ENCODE data around the gene MLPH. TPM values are rescaled to one million over a fixed set of nuclear protein-coding genes. Genes with fewer than 3 reads are reported as not detected.

The MLPH gene
- total and polyA plus RNA-seq, 2 experiments from 2014 or later, result 8.1 to 10.8 TPM

DNA sequence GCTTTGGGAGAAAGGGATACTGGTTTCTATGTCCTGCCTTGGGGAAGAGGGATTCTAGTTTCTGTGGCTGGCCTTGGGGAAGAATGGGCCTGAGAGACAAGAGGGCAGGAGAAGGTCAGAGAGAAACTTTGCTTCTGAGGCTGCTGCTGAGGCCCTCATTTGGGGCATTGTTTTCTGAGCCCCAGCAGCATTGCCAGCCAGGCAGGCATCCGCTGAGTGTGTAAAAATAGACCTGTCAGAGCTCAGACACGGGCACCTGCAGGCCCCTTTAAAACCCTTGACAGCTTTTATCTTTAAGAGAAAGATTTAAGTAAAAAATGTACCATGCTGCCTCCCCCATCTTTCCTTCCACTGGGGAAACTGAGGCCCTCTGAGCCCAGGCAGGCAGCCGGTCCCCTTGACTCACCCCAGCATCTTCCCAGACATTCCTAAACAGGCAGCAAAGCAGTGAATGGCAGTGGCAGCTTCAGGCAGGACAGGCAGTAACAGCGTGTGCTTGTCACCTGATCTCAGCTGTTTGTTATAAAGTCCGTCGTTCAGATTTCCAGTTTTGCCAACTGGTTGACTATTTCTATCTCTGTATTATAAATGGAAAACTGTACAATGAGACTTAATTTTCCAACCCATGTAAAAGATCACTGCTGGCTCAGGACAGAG is 27.6 kb downstream of the MLPH start:
- H3K36me3 ChIP-seq (ENCODE audit: low read depth), result no peaks in the 10 kb centered on the region
- H4K20me1 ChIP-seq (ENCODE audit: insufficient read depth), result no peaks in the 10 kb centered on the region
- no peak overlapping the region for H3K27ac ChIP-seq
- in situ Hi-C loops (cut with MboI), result no loop called here
- no peaks in the 10 kb centered on the region for H3K9me3 ChIP-seq (ENCODE audit: low read depth)
- WGBS, 2 experiments (ENCODE audit: low coverage in 1 of 2, low lambda C conversion rate in 2 of 2, missing lambda C conversion rate in 2 of 2), result 79 to 82% methylated on average over 6 of the region's 6 CpGs
- H3K4me2 ChIP-seq (ENCODE audit: unreplicated experiment), result no peak overlapping the region
- peaks cover 7% of the 10 kb centered on the region; the same call in 1 of the 2 replicates for H3F3A ChIP-seq (ENCODE audit: insufficient read depth)
- H3K27me3 ChIP-seq (replicated peaks; ENCODE audit: insufficient read depth), result no peaks in the 10 kb centered on the region
- H3K9ac ChIP-seq, result no peak overlapping the region
- no peaks in the 10 kb centered on the region for H3K9me2 ChIP-seq (ENCODE audit: insufficient read depth)
- no peak overlapping the region for H3K4me3 ChIP-seq
- no peaks in the 10 kb centered on the region for H3K4me1 ChIP-seq (ENCODE audit: insufficient read depth)
- no peak overlapping the region for H2AFZ ChIP-seq
- TF ChIP-seq EZH2 (IDR thresholded peaks at IDR 0.05; ENCODE audit: insufficient read depth, poor library complexity, severe bottlenecking), result no peak
- TF ChIP-seq EZH2phosphoT487 (IDR thresholded peaks at IDR 0.05; ENCODE audit: insufficient read depth, low read depth), result no peak
- no peak for DNase-seq
- no peaks in the 10 kb centered on the region for H3K79me2 ChIP-seq (ENCODE audit: insufficient read depth)

DNA sequence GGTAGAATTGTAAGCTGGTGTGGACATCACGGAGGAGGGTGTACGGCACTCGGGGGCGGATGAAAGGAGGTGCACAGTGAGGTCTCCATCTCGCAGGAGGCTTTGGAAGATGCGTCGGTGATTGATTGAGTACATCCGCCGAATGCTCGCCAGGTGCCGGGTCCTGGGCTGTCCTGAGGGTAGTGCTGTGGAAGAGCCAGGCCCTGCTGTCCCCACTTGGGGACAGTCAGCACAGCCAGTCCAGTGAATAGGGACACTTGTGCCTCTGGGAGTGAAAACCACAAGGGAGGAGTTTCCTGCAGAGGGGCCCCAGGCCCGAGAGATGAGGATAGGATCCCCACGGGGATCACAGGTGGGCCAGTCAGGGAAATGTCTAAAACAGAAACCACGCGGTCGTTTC is 28.1 kb downstream of the MLPH start:
- no peak overlapping the region for H3K27ac ChIP-seq
- no peaks in the 10 kb centered on the region for H3K79me2 ChIP-seq (ENCODE audit: insufficient read depth)
- no peaks in the 10 kb centered on the region for H3K9me3 ChIP-seq (ENCODE audit: low read depth)
- H3K27me3 ChIP-seq (replicated peaks; ENCODE audit: insufficient read depth), result no peaks in the 10 kb centered on the region
- no peaks in the 10 kb centered on the region for H3K4me1 ChIP-seq (ENCODE audit: insufficient read depth)
- in situ Hi-C loops (cut with MboI), result no loop called here
- WGBS, 2 experiments (ENCODE audit: low coverage in 1 of 2, low lambda C conversion rate in 2 of 2, missing lambda C conversion rate in 2 of 2), result 92% methylated on average over 15 to 16 of the region's 16 CpGs
- no peak for DNase-seq
- no peak overlapping the region for H2AFZ ChIP-seq
- no peak overlapping the region for H3K9ac ChIP-seq
- peaks cover 7% of the 10 kb centered on the region; the same call in 1 of the 2 replicates for H3F3A ChIP-seq (ENCODE audit: insufficient read depth)
- no peak for TF ChIP-seq EZH2phosphoT487 (IDR thresholded peaks at IDR 0.05; ENCODE audit: insufficient read depth, low read depth)
- no peak for TF ChIP-seq EZH2 (IDR thresholded peaks at IDR 0.05; ENCODE audit: insufficient read depth, poor library complexity, severe bottlenecking)
- H3K9me2 ChIP-seq (ENCODE audit: insufficient read depth), result no peaks in the 10 kb centered on the region
- no peak overlapping the region for H3K4me3 ChIP-seq
- H4K20me1 ChIP-seq (ENCODE audit: insufficient read depth), result no peaks in the 10 kb centered on the region
- no peaks in the 10 kb centered on the region for H3K36me3 ChIP-seq (ENCODE audit: low read depth)
- no peak overlapping the region for H3K4me2 ChIP-seq (ENCODE audit: unreplicated experiment)

DNA sequence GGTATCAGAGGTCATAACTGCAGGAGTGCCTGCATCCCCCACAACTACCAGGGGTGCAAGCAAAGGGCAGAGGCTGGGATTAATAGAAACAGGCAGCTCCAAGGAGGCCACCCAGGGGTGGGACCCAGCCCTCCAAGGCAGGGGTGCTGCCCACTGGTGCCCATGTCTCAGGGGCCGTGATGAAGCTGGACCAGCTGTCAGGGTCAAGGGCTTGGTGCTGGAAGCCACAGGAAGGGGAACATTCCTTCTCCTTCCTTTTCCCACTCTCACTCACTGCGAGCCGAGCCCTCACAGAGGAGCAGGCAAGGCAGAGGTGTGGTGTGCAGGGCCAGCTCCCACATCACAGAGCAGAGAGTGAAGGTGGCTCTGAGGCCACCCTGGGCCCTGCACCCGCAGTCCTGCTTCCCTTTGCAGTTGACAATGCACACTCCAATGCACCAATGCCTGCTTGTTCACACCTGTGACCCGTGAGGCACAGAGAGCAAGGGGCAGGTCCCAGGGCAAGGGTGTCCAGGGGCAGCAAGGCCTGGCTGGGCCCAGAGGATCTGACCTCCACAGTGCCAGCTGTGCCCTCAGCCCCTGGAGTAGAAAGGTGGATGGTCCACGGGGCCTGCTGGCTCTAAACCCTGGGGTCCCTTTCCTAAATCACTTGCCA is 28.7 kb downstream of the MLPH start:
- Histone ChIP-seq H3K9me2 (ENCODE audit: insufficient read depth) (no peaks in the 10 kb centered on the region), H3K27me3 (replicated peaks; ENCODE audit: insufficient read depth) (no peaks in the 10 kb centered on the region), H3F3A (ENCODE audit: insufficient read depth) (peaks cover 7% of the 10 kb centered on the region; the same call in 1 of the 2 replicates), H3K9me3 (ENCODE audit: low read depth) (no peaks in the 10 kb centered on the region), H3K4me1 (ENCODE audit: insufficient read depth) (no peaks in the 10 kb centered on the region), H2AFZ (no peak overlapping the region), H3K36me3 (ENCODE audit: low read depth) (no peaks in the 10 kb centered on the region), H3K27ac (no peak overlapping the region), H3K4me3 (no peak overlapping the region), H3K79me2 (ENCODE audit: insufficient read depth) (no peaks in the 10 kb centered on the region), H3K9ac (no peak overlapping the region), H3K4me2 (ENCODE audit: unreplicated experiment) (no peak overlapping the region), H4K20me1 (ENCODE audit: insufficient read depth) (no peaks in the 10 kb centered on the region)
- no peak for TF ChIP-seq EZH2 (IDR thresholded peaks at IDR 0.05; ENCODE audit: insufficient read depth, poor library complexity, severe bottlenecking)
- no peak for TF ChIP-seq EZH2phosphoT487 (IDR thresholded peaks at IDR 0.05; ENCODE audit: insufficient read depth, low read depth)
- 74 to 81% methylated on average over 6 of the region's 6 CpGs for WGBS, 2 experiments (ENCODE audit: low coverage in 1 of 2, low lambda C conversion rate in 2 of 2, missing lambda C conversion rate in 2 of 2)
- no peak for DNase-seq
- in situ Hi-C loops (cut with MboI), result no loop called here

DNA sequence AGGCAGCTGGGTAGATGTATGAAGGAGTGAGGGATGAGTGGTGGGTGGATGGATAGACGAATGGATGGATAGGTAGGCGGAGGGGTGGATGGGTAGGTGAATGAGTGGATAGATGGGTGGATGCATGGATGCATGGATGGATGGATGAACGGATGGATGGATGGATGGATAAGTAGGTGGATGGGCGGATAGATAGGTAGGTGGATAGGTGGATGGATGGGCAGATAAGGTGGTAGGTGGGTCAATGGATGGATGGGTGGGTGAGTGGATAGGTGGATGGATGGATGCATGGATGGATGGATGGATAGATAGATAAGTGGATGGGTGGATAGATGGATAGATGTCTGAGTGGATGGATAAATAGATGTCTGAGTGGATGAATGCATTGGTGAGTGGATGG is 30.1 kb downstream of the MLPH start:
- H3K4me1 ChIP-seq (ENCODE audit: insufficient read depth), result no peaks in the 10 kb centered on the region
- no peak overlapping the region for H3K9ac ChIP-seq
- no peaks in the 10 kb centered on the region for H3K27me3 ChIP-seq (replicated peaks; ENCODE audit: insufficient read depth)
- H3K4me2 ChIP-seq (ENCODE audit: unreplicated experiment), result no peak overlapping the region
- no peaks in the 10 kb centered on the region for H3K36me3 ChIP-seq (ENCODE audit: low read depth)
- H3K9me2 ChIP-seq (ENCODE audit: insufficient read depth), result no peaks in the 10 kb centered on the region
- no peak overlapping the region for H3K4me3 ChIP-seq
- 67 to 71% methylated on average over 4 of the region's 4 CpGs for WGBS, 2 experiments (ENCODE audit: low coverage in 1 of 2, low lambda C conversion rate in 2 of 2, missing lambda C conversion rate in 2 of 2)
- H3F3A ChIP-seq (ENCODE audit: insufficient read depth), result no peaks in the 10 kb centered on the region
- no peaks in the 10 kb centered on the region for H3K79me2 ChIP-seq (ENCODE audit: insufficient read depth)
- no peak for DNase-seq
- in situ Hi-C loops (cut with MboI), result no loop called here
- H3K27ac ChIP-seq, result no peak overlapping the region
- H4K20me1 ChIP-seq (ENCODE audit: insufficient read depth), result no peaks in the 10 kb centered on the region
- no peak overlapping the region for H2AFZ ChIP-seq
- TF ChIP-seq EZH2 (IDR thresholded peaks at IDR 0.05; ENCODE audit: insufficient read depth, poor library complexity, severe bottlenecking) (no peak), EZH2phosphoT487 (IDR thresholded peaks at IDR 0.05; ENCODE audit: insufficient read depth, low read depth) (no peak)
- H3K9me3 ChIP-seq (ENCODE audit: low read depth), result no peaks in the 10 kb centered on the region

Data from GM23248 (cell line).